ENCODE results near the gene C10orf105.

The C10orf105 gene

GRCh38 chr10:71737001-71737833 is 17.6 kb upstream of the C10orf105 start:
- no peak for DNase-seq (ENCODE audit: low read depth)

- DNase-seq (ENCODE audit: low read depth), result no peak
These were observed 17.0 kb upstream of the C10orf105 start for GRCh38 chr10:71736570-71736952.

- no peak for DNase-seq (ENCODE audit: low read depth)
These were observed 16.4 kb upstream of the C10orf105 start for GRCh38 chr10:71735709-71736569.

- no peak for DNase-seq (ENCODE audit: low read depth)
These were observed 15.2 kb upstream of the C10orf105 start for GRCh38 chr10:71734797-71735196.

GRCh38 chr10:71731791-71732190 is 12.2 kb upstream of the C10orf105 start:
- no peak for DNase-seq (ENCODE audit: low read depth)

GRCh38 chr10:71729161-71729636 is 9.6 kb upstream of the C10orf105 start:
- DNase-seq (ENCODE audit: low read depth), result no peak

GRCh38 chr10:71727738-71728737 is 8.5 kb upstream of the C10orf105 start:
- no peak for DNase-seq (ENCODE audit: low read depth)

- DNase-seq (ENCODE audit: low read depth), result no peak
These were observed 7.6 kb upstream of the C10orf105 start for GRCh38 chr10:71727105-71727737.

GRCh38 chr10:71726580-71727104 is 7.1 kb upstream of the C10orf105 start:
- no peak for DNase-seq (ENCODE audit: low read depth)

GRCh38 chr10:71725998-71726579 is 6.5 kb upstream of the C10orf105 start:
- no peak for DNase-seq (ENCODE audit: low read depth)

- no peak for DNase-seq (ENCODE audit: low read depth)
These were observed 5.7 kb upstream of the C10orf105 start for GRCh38 chr10:71725249-71725648.

- DNase-seq (ENCODE audit: low read depth), result no peak
These were observed 5.0 kb upstream of the C10orf105 start for GRCh38 chr10:71724539-71724938.

- DNase-seq (ENCODE audit: low read depth), result no peak
These were observed 3.7 kb upstream of the C10orf105 start for GRCh38 chr10:71723311-71723710.

GRCh38 chr10:71722849-71723248 is 3.3 kb upstream of the C10orf105 start:
- DNase-seq (ENCODE audit: low read depth), result no peak

GRCh38 chr10:71721313-71721712 is 1.7 kb upstream of the C10orf105 start:
- no peak for DNase-seq (ENCODE audit: low read depth)

- DNase-seq (ENCODE audit: low read depth), result no peak
These were observed 710 bp upstream of the C10orf105 start for GRCh38 chr10:71720288-71720687.

- DNase-seq (ENCODE audit: low read depth), result no peak
These were observed 536 bp downstream of the C10orf105 start for GRCh38 chr10:71719042-71719441.

GRCh38 chr10:71718165-71718698 is 1.3 kb downstream of the C10orf105 start:
- no peak for DNase-seq (ENCODE audit: low read depth)

- no peak for DNase-seq (ENCODE audit: low read depth)
These were observed 2.0 kb downstream of the C10orf105 start for GRCh38 chr10:71717551-71717951.

GRCh38 chr10:71717056-71717455 is 2.5 kb downstream of the C10orf105 start:
- DNase-seq (ENCODE audit: low read depth), result no peak

Measured in non-pigmented ciliary epithelial cell (primary cell).